ENCODE data around the gene FERMT2. TPM values are rescaled to one million over a fixed set of nuclear protein-coding genes. Genes with fewer than 3 reads are reported as not detected.

FERMT2 gene
- total RNA-seq, 1 donor from 2014 or later = 0.51 TPM

GRCh38 chr14:52935833-52936232 lies 15.0 kb downstream of the FERMT2 start:
- no peak for DNase-seq
- ChIA-PET CTCF (no interaction called here), POLR2A (no interaction called here)
- no peak overlapping the region for H3K27ac Mint-ChIP-seq
- H3K4me3 Mint-ChIP-seq = no peak overlapping the region
- intact Hi-C loops (cut with micrococcal nuclease) = loop anchor here (2.0 kb wide), 1 partner anchor 15 kb away; the partner anchor contains the start of gene FERMT2
- H3K9me3 Mint-ChIP-seq = no peaks in the 10 kb centered on the region
- ATAC-seq (ENCODE audit: low read depth) = no peak
- H3K36me3 Mint-ChIP-seq (ENCODE audit: low read depth) = no peaks in the 10 kb centered on the region
- H3K4me1 Mint-ChIP-seq = no peaks in the 10 kb centered on the region
- no peak for TF ChIP-seq CTCF (IDR thresholded peaks at IDR 0.05)
- peaks cover 9% of the 10 kb centered on the region for H3K27me3 Mint-ChIP-seq

- ChIA-PET POLR2A (no interaction called here), CTCF (no interaction called here)
- H3K4me3 Mint-ChIP-seq = no peak overlapping the region
- DNase-seq (no peak), ATAC-seq (ENCODE audit: low read depth) (no peak)
- TF ChIP-seq CTCF (IDR thresholded peaks at IDR 0.05) = no peak
- H3K36me3 Mint-ChIP-seq (ENCODE audit: low read depth) = no peaks in the 10 kb centered on the region
- no peaks in the 10 kb centered on the region for H3K9me3 Mint-ChIP-seq
- H3K4me1 Mint-ChIP-seq = no peaks in the 10 kb centered on the region
- intact Hi-C loops (cut with micrococcal nuclease) = no loop called here
- H3K27ac Mint-ChIP-seq = no peak overlapping the region
- peaks cover 9% of the 10 kb centered on the region for H3K27me3 Mint-ChIP-seq
These were observed 16.1 kb downstream of the FERMT2 start for GRCh38 chr14:52934762-52935161.

- DNase-seq (no peak), ATAC-seq (ENCODE audit: low read depth) (no peak)
- CTCF ChIA-PET = no interaction called here
- Mint-ChIP-seq H3K36me3 (ENCODE audit: low read depth) (no peaks in the 10 kb centered on the region), H3K9me3 (no peaks in the 10 kb centered on the region), H3K4me1 (no peaks in the 10 kb centered on the region), H3K27ac (no peak overlapping the region), H3K27me3 (peaks cover 3% of the 10 kb centered on the region), H3K4me3 (no peak overlapping the region)
- TF ChIP-seq CTCF (IDR thresholded peaks at IDR 0.05) = no peak
- POLR2A ChIA-PET = no interaction called here
- intact Hi-C loops (cut with micrococcal nuclease) = no loop called here
These were observed 21.6 kb downstream of the FERMT2 start for GRCh38 chr14:52929192-52929807.

- DNase-seq = no peak
- peaks cover 1% of the 10 kb centered on the region for H3K4me1 Mint-ChIP-seq
- intact Hi-C loops (cut with micrococcal nuclease) = no loop called here
- ATAC-seq (ENCODE audit: low read depth) = no peak
- TF ChIP-seq CTCF (IDR thresholded peaks at IDR 0.05) = no peak
- H3K9me3 Mint-ChIP-seq = no peaks in the 10 kb centered on the region
- H3K27ac Mint-ChIP-seq = no peak overlapping the region
- no peak overlapping the region for H3K4me3 Mint-ChIP-seq
- CTCF ChIA-PET = no interaction called here
- no peaks in the 10 kb centered on the region for H3K36me3 Mint-ChIP-seq (ENCODE audit: low read depth)
- POLR2A ChIA-PET = no interaction called here
- H3K27me3 Mint-ChIP-seq = peaks cover 3% of the 10 kb centered on the region
These were observed 23.9 kb downstream of the FERMT2 start for GRCh38 chr14:52926953-52927352.

- H3K27me3 Mint-ChIP-seq = peaks cover 3% of the 10 kb centered on the region
- TF ChIP-seq CTCF (IDR thresholded peaks at IDR 0.05) = no peak
- H3K36me3 Mint-ChIP-seq (ENCODE audit: low read depth) = no peaks in the 10 kb centered on the region
- H3K9me3 Mint-ChIP-seq = no peaks in the 10 kb centered on the region
- peaks cover 1% of the 10 kb centered on the region for H3K4me1 Mint-ChIP-seq
- POLR2A ChIA-PET = no interaction called here
- intact Hi-C loops (cut with micrococcal nuclease) = no loop called here
- CTCF ChIA-PET = no interaction called here
- ATAC-seq (ENCODE audit: low read depth) = no peak
- no peak overlapping the region for H3K27ac Mint-ChIP-seq
- DNase-seq = no peak
- H3K4me3 Mint-ChIP-seq = no peak overlapping the region
These were observed 26.8 kb downstream of the FERMT2 start for GRCh38 chr14:52923902-52924575.

Data from activated B cell treated with CpG ODN at 0.5 μM for 24 hours (primary cell).